HG03039 (cell line): ENCODE results near the gene RAB23.
A peak's percentile ranks its signal among the peaks of the same experiment; 100 is the strongest.
"Not testable (repeated sequence)": the region's sequence is repeated elsewhere in the genome, so short reads cannot be mapped to it uniquely, and the experiment has no call there.

Experiments
- ATAC-seq: cut with Tn5 transposase; IDR thresholded peaks from one replicate; pipeline ENCODE4 v1.9.1; 2021; ENCODE audit warnings: mild to moderate bottlenecking, moderate library complexity; ENCODE audit not compliant: unreplicated experiment

Gene RAB23

DNA sequence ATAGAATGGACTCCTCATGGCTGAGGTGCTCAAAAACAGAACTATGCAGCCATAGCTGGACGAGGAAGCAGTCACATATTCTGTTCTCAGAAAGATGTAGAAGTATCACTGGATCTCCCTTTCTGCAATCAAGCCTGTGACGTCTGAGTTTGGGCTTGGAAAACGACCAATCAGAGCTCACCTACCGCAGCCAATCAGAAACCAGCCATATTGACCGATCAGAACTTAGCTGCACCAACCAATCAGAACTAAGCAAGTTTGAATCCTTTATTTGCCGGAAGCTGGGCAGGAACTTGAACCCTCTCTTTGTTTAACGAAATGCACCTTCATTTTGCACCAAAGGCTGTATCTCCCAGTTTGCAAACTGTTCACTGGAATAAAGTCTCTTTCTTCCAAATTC is 21.8 kb upstream of the RAB23 start:
- no peak for ATAC-seq

DNA sequence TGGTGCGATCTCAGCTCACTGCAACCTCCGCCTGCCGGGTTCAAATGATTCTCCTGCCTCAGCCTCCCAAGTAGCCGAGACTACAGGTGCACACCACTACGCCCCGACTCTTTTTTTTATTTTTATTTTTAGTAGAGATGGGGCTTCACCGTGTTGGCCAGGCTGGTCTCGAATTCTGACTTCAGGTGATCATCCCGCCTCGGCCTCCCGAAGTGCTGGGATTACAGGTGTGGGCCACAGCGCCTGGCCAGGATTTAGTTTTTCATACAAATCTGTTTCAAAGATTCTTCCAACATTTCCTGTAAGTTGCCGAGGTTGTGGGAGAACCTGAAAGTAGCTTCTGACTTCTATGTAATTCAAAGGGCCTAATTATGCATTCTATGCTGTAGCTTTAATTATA is 21.4 kb upstream of the RAB23 start:
- ATAC-seq, result not testable (repeated sequence)

DNA sequence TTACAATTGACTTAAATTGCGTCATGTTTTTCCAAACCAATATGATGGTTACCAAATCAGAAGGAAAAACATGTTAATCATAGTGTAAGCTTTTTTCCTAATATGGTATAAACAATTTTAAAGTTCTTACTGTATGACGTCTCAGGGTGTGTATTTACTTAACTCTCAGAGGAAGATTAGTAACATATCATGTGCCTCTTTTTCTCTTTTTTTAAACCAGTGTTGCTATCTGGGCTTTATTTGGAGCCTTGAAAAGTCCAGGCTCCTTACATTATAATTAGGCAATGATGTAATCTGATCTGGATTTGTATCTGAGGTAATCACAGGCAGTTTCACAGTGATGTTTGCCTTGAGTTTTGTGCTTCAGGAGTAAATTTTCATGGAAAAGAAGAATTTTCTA is 20.4 kb upstream of the RAB23 start:
- ATAC-seq, result no peak

DNA sequence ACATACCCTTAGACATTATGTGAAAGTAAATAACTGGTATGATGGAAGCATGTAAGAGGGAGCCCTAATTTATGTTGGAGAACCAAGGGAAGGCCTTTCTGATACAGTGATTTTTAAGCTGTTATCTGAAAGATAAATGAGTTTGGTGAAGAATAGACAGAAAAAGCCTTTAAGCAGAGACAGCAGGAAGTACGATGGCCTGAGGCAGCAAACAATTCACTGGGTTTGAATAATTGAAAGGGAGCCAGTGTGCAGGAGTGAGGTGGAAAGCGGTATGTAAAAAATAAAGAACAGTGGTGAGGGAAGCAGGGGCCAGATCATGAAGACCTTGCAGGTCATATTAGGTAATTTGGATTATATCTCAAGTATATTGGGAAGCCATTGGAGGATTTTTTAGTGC is 4.1 kb upstream of the RAB23 start:
- no peak for ATAC-seq

DNA sequence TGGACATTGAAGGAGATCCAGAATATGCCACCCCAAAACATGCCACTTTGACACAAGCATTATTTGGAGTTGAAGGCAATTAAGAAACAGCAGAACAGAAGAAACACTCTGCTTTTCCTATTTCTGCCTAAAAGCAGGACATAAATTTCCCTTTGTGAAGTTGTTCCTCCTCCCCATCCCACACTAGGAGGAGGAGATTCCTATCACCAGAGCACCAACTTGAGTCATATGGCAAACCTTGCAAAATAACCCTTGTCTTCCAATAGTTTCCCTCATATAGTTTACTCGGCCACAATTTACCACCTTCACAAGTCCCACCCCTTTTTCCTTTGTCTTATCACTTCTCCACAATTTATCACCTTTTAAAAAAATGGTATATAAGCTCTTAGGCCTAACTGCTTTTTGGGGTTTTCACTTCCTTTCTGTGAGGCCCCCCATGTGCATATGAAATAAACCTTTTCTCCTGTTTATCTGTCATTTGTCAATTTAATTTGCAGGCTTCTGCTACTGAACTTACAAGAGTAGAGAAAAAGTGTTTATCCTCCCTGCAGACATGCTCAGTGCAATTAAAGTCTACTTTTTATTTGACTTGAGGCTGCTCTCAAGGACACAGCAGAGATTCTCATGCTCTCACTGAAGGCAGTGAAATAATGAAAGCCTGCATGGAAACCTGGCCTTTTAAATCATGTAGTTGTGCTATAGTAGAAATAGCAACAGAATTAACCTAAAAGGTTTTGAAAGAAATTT is 2.8 kb upstream of the RAB23 start:
- no peak for ATAC-seq

DNA sequence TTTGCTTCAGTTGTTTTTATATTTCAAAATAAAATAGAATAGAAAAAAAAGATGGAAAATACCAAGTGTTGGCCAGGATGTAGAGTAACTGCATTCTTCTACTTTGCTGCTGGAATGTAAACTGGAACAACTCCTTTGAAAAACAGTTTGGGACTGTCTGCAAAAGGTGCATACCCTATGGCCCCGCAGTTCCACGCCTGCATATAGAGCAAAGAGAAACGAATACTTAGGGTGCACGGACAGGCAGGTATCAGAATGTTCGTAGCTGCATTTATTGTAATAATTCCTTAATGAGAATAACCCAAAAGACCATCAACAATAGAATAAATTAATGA is 603 bp upstream of the RAB23 start:
- no peak for ATAC-seq

DNA sequence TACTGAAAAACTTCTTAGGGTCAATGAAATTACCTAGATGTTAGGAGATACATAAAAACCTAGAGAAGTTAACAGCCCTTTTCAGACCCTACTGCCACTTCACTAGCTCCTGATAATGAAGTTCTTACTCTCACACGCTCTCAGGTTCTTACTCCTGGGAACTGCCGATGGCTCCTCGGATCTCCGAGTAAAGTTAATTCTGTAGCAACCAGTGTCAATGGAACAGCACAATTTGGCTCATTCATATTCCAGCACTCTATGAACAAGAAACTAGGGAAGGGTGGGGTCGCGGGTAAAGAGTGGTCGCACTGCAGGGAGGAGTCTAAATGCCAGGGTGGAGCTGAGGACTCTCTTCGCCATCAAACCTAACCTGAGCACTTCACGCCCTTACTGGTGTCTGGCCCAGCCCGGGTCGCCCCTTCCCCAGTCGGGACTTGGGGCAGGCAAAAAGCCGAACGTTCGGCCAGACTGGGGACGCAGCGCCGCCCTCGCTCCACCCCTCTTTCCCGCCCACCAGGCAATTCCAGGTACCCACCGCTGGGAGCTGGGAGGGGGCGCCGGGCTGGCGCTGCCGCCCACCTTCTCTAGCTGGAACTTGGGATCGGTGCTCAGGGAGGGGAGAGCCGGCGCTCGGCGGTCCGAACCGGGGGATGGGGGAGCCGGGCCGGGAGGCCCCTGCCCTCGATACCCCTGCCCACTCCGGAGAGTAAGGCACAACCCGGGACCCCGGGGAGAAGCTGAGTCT is 744 bp downstream of the RAB23 start:
- ATAC-seq, result peak; percentile 60

DNA sequence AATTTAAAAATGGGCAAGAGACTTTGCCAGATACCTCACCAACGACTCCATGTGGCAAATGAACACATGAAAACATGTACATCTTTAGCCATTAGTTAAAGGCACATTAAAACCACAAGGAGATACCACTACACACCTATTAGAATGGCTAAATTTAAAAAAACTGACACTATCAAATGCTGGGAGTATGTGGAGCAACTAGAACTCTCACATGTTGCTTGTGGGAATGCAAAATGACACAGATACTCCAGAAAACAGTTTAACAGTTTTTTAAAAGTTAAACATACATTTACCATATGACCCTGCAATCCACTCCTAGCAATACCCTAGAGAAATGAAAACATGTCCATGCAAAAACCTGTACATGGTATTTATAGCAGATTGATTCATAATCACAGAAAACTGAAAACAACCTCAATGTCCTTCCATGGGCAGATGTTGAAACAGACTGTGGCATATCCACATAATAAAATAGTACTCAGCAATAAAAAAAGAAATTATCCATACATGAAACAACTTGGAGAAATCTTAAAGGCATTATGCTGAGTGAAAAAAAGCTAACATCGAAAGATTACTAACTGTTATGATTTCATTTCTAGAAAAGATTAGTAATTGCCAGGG is 1.9 kb downstream of the RAB23 start:
- ATAC-seq, result no peak

DNA sequence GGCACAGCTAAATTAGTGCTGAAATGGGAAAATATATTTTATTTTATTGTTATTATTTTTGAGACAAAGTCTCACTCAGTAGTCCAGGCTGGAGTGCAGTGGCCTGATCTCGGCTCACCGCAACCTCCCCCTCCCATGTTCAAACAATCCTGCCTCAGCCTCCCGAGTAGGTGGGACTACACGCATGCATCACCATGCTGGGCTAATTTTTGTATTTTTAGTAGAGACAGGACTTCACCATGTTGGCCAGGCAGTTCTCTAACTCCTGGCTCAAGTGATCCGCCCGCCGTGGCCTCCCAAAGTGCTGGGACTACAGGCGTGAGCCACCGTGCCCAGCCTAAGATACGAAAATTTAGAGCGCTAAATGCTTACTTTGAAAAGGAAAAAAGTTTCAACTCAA is 4.8 kb downstream of the RAB23 start:
- ATAC-seq, result no peak

DNA sequence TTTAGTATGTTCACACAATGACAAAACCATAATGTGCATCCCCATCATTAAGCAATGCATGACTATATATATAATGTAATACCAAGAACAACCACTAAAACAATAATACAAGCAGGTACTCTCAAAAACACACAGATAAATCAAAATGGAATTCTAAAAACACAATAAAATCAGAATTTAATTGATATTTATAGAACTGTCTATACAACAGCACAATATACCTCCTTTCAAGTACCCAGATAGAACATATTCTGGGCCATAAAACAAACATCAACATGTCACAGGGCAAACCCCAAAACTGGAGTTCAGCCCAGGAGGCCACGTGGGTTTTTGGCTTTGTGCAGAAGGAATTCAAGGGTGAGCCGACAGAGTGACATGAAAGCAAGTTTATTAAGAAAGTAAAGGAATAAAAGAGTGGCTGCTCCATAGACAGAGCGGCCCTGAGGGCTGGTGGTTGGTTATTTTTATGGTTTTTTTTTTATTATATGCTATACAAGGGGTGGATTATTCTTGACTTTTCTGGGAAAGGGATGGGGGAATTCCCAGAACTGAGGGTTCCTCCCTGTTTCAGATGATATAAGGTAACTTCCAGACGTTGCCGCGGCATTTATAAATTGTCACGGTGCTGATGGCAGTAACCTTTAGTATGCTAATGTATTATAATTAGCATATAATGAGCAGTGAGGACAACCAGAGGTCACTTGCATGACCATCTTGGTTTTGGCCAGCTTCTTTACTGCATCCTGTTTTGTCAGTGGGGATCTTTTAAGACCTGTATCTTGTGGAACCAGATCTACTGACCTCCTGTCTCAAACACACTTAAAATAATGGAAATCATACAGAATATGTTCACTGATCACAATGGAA is 5.6 kb downstream of the RAB23 start:
- ATAC-seq, result no peak

DNA sequence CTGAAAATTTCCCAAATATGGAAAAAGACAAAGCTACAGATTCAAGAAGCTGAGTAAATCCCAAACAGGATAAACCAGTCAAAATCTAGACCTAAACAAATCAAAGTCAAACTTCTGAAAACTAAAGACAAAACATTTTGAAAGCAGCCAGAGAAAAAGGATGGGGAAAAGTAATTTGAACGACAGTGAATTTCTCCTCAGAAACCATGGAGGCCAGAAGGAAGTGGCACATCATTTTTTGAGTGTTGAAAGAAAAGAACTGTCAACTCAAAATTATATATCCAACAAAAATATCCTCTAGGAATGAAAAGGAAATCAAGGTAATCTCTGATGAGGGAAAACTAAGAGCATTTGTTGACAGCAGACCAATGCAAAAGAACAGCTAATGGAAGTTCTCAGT is 6.8 kb downstream of the RAB23 start:
- no peak for ATAC-seq

DNA sequence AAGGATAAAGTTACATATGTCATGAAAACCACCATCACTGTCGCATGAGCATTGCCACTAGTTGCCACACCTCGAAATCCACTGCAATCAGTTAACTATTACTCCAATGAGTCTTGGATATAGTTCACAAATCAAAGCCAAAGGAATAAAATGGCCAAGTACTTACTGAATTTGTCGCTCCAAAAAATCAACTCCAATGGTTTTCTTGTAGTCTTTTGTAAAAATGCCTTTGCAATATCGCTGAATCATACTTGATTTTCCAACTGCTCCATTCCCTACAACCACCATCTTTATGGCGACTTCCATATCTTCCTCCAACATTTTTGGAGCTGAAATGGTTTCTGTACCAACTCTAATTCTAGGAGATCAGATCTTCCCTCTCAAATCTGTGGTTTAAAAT is 12.0 kb downstream of the RAB23 start:
- ATAC-seq, result no peak

DNA sequence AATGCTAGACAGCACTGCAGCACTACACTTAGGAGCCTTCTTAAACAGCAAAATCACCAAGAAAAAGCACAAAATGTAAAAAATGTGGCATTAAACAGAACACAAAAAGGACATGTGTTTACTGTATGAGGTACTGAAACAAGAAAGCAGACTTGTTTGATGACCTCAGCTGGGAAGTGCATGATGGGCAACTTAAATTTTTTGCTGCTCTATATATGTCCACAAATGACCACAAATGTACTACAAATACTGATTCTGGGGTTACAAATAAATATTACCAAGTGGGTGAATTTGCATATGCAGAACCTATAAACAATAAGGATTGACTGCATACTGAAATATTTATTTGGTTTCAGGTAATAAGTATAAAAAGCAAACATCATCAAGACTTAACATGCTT is 13.1 kb downstream of the RAB23 start:
- ATAC-seq, result no peak

DNA sequence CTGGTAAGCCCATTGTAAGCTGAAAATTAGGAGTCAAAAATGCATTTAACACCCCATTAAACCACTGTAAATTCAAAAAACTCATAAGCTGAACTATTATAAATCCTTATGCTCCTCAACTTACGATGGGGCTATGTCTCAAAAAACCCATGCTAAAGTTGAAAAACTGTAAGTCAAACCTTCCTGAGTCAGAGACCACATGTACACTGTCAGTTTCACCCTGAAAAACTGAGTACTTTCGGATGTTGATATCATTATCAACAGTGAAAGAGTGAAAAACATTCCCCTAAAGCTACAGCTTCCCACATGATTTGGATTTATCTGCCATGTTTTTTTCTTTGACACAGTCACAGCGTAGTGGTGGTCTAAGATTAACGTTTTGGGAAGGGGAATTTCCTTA is 14.2 kb downstream of the RAB23 start:
- no peak for ATAC-seq

DNA sequence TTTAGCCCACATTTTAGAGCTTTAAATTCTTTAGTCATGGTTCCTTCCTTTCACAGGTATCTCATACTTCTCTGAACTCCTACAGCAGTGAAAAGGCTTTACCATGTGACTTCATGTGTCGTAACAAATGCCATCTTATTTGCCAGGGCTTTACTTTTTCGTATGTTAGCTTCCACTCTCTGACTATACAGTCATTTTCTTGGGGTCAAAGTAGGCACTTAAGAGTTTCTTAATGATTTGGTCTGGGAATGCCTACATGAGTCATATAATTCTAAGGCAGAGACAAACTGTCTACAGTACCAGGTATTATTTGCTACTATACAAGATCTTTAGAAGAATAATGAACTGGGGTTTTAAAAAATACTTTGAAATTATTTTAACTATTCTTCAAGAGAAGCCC is 15.0 kb downstream of the RAB23 start:
- ATAC-seq, result no peak

DNA sequence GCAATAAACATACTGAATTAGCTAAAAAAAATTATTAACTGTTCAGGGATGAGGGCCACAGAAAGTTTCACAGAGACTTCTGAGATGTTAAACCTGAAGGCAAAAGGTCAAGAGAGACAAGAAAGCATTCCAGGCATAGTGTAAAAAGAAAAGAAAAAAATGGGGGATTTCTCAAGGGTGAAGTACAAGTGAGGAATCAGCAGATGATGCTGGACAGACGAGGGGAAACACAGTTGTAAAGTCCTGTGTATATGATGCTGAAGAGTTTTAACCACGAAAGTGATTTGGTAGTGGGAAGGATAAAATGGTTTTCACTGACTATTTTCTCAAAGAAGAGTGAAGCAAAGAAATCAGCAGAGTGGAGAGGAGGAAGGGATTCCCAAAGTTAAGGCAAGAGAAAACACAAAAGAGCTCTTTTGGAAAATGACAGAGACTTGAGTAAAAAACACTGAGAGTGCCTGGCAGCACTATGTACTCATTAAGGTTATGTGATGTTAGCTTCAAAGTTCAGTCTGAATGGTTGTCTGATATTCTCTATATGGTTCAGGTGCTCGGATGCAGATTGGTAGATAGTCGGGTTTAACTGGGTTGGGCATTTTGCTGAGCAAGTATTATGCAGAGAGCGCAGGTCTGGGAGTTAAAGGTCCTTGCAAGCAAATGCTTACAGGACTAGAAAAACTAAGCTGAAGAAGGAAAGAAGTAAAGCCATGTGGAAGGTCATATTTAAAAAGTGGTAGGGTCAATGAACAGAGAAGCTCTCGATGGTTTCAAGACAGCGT is 16.4 kb downstream of the RAB23 start:
- no peak for ATAC-seq

DNA sequence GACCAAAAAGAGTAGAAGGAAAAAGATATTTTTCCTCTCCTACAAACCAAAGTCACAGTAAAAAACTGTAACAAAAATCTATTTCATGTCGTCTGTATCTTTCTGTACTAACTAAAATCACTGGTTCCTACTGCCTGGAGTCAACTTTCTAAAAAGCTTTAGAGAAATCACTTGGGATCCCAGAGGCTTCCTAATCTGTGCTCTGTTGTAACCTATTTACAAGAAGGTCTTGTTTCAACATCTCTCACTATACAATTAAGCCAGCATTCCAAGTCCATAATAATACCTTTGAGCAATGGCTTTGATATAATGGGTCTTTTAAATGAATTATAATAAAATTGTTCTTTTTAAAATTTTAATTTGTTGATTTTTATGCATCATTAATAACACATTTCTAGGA is 20.4 kb downstream of the RAB23 start:
- no peak for ATAC-seq

DNA sequence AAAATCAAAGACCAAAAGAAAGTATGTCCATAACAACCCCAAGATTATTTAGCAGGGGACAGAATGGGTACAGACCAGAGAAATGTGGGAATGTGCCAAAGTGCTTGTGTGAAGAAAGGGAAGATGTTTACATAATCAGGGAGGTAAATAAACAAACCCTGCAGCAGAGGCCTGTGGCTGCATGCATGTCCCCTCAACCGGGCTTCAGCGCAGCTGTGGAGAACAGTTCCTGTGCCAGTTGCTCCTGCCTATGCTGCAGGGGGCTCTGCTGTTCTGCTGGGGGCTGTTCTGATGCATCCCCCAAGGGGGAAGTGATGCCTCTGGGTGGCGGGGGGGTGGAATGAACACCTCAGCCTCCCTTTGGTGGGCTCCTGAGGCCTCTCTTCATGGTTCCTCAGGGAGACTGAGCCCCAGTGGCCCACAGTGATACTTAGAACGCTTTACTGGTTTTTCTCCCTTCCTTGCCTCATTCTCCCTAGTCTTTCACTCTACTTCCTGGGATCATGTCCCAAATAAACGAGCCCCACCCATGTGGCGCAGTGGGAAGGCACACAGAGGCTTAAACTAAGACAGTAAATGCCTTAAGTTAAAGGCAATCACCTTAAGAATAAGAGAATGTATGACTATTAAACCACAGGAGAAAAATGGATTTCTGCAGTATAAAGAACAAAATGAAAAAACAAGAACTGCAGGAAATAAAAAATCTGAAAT is 23.0 kb downstream of the RAB23 start:
- no peak for ATAC-seq

DNA sequence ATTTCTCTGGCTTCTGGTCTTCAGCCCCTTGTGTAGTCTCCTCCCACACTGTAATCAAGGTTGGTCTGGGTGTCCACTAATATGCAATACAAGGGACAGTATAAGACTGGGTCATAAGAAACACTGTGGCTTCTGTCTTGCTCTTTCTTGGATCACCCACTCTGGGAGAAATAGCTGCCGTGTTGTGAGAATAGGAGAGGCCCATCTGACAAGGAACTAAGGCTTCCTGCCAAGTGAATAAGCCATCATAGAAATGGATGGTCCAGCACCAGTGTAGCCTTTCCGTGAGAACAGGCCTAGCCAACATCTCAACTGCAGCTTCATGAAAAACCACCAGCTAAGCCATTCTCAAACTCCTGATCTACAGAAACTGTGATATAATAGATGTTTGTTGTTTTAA is 26.6 kb downstream of the RAB23 start:
- ATAC-seq, result no peak

DNA sequence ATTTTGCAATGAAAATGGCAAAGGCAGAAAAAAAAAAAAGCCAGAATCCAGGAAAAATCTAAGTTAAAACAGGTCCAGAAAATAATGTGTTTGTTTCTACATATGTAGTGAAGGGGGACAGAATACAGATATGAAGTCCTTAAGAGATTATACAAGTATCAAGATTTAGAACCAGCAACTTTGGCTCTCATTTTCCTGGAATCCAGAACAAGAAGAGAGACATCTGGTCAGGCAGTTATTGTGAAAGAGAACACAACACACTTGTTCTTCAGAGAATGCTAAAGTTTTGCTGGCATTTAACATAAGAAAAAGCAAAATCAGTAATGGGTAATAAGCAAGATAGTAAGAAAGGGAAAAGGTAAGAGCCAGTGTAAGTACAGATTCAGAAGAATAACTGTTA is 28.9 kb downstream of the RAB23 start:
- no peak for ATAC-seq
